GM23248 (cell line): ENCODE data around the gene VGF.

Source experiments
- EZH2 ChIP-seq: fragments of 200-600 bp; sonication (generic); IDR thresholded peaks from 2 replicates; pipeline ENCODE4 v1.6.1; 2018; ENCODE audit warnings: antibody characterized with exemption, mild to moderate bottlenecking; ENCODE audit not compliant: insufficient read depth, poor library complexity, severe bottlenecking
- EZH2phosphoT487 ChIP-seq: fragments of 200-600 bp; sonication (generic); IDR thresholded peaks from 2 replicates; pipeline ENCODE4 v1.6.1; 2018; ENCODE audit warnings: antibody characterized with exemption, moderate library complexity, mild to moderate bottlenecking, low read depth; ENCODE audit not compliant: insufficient read depth

- TF ChIP-seq EZH2phosphoT487 = no peak
- no peak for TF ChIP-seq EZH2
These were observed 41.7 kb downstream of the VGF start for GRCh38 chr7:101123703-101124068.
